Brain microvascular endothelial cell (primary cell): Measurements from ENCODE around the gene BLCAP.
"Not testable (repeated sequence)": the region's sequence is repeated elsewhere in the genome, so short reads cannot be mapped to it uniquely, and the experiment has no call there.

Experiments used
- DNase-seq: peaks from one replicate; pipeline ENCODE4 v3.0.0-alpha.2; 2020
- H3K27ac ChIP-seq: fragments of 250-450 bp; sonication (Bioruptor Pico); 2 replicates; pipeline ENCODE4 v1.5.1; 2020; ENCODE audit warnings: mild to moderate bottlenecking, moderate library complexity
- H3K27me3 ChIP-seq: fragments of 250-450 bp; sonication (Bioruptor Pico); replicated peaks from 2 replicates; pipeline ENCODE4 v1.5.1; 2020; ENCODE audit warnings: mild to moderate bottlenecking
- H3K36me3 ChIP-seq: fragments of 250-450 bp; sonication (Bioruptor Pico); replicated peaks from 2 replicates; pipeline ENCODE4 v1.5.1; 2020; ENCODE audit warnings: mild to moderate bottlenecking
- H3K4me3 ChIP-seq: 2 replicates; pipeline ENCODE4 v1.5.1; 2011; ENCODE audit warnings: low read depth, mild to moderate bottlenecking, control low read depth, low read length, moderate library complexity
- in situ Hi-C: cut with HindIII; loops from 2 replicates; pipeline ENCODE4 v1.10.0; 2017; ENCODE audit warnings: low sequenced_read_pairs, low pct_ligation_motif_present
- TF ChIP-seq, protein P1 (sequence below): IDR thresholded peaks from 2 replicates; pipeline ENCODE4 v1.5.1; 2011; ENCODE audit warnings: low read depth, mild to moderate bottlenecking, moderate library complexity, low read length, control low read depth, inconsistent platforms; ENCODE audit errors: missing control alignments

Gene BLCAP

DNA sequence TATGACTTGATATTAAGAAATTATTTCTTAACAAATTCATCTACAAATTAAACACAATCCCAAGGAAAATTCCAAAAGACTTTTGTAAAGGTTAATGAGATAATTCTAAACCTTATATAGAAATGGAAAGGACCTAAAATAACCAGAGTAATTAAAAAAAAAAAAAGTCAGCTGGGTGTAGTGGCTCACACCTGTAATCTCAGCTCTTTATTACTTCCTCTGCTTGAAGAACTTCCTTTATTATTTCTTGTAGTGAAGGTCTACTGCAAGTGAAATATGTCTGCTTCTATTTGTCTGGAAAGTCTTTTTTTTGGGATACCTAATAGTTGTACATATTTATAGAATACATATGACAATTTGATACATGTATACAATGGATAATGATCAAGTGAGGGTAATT lies 20.2 kb upstream of the BLCAP start:
- Histone ChIP-seq H3K4me3 (no peak overlapping the region), H3K27me3 (peaks cover 2% of the 10 kb centered on the region), H3K36me3 (no peaks in the 10 kb centered on the region), H3K27ac (no peak overlapping the region)
- in situ Hi-C loops, result loop anchor here (25.0 kb wide), 1 partner anchor 286 kb away; the partner anchor contains the start of gene GHRH
- no peak for DNase-seq
- TF ChIP-seq, protein P1, sequence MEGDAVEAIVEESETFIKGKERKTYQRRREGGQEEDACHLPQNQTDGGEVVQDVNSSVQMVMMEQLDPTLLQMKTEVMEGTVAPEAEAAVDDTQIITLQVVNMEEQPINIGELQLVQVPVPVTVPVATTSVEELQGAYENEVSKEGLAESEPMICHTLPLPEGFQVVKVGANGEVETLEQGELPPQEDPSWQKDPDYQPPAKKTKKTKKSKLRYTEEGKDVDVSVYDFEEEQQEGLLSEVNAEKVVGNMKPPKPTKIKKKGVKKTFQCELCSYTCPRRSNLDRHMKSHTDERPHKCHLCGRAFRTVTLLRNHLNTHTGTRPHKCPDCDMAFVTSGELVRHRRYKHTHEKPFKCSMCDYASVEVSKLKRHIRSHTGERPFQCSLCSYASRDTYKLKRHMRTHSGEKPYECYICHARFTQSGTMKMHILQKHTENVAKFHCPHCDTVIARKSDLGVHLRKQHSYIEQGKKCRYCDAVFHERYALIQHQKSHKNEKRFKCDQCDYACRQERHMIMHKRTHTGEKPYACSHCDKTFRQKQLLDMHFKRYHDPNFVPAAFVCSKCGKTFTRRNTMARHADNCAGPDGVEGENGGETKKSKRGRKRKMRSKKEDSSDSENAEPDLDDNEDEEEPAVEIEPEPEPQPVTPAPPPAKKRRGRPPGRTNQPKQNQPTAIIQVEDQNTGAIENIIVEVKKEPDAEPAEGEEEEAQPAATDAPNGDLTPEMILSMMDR, result no peak

DNA sequence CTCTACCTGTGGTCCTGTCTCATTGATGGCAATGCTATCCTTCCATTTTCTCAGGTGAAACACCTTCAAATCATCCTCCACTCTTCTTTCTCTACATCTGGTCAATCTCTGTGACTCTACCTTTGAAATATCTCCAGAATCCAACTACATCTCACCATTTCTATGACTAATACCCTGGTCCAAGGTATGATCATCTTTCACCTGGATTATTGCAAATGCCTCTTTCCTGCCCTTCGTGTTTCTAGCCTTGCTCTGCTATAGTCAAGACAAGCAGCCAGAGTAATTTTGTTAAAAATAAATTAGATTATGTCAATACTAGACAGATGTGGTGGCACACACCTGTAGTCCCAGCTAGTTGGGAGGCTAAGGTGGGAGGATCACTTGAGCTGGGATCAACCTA lies 17.8 kb upstream of the BLCAP start:
- H3K27me3 ChIP-seq, result peaks cover 2% of the 10 kb centered on the region
- H3K36me3 ChIP-seq, result no peaks in the 10 kb centered on the region
- no peak overlapping the region for H3K4me3 ChIP-seq
- DNase-seq, result no peak
- TF ChIP-seq, protein P1, result no peak
- H3K27ac ChIP-seq, result no peak overlapping the region
- in situ Hi-C loops, result loop anchor here (25.0 kb wide), 1 partner anchor 283 kb away; the partner anchor contains the start of gene GHRH

DNA sequence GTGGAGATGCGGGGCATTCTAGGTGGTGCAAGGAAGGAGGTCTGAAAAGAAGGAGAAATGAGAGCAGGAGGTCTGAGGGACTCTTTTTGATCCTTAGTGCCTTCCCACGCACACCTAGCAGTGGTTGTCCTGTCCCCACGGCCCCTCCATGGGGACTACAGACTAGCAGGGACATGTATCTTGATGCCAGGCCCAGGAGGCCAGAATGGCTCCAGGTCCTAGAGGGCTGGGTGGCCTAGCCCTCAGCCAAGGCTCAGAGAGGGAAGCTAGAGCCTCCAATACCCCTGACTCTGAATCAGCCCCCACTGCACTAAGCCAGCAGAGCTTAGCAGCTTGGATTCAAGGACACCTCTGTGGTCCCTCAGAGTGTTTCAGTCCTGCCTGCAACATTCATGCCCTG lies 16.7 kb upstream of the BLCAP start:
- Histone ChIP-seq H3K27me3 (peaks cover 2% of the 10 kb centered on the region), H3K36me3 (no peaks in the 10 kb centered on the region), H3K4me3 (no peak overlapping the region), H3K27ac (no peak overlapping the region)
- in situ Hi-C loops, result loop anchor here (25.0 kb wide), 1 partner anchor 282 kb away; the partner anchor contains the start of gene GHRH
- DNase-seq, result no peak
- TF ChIP-seq, protein P1, result no peak

DNA sequence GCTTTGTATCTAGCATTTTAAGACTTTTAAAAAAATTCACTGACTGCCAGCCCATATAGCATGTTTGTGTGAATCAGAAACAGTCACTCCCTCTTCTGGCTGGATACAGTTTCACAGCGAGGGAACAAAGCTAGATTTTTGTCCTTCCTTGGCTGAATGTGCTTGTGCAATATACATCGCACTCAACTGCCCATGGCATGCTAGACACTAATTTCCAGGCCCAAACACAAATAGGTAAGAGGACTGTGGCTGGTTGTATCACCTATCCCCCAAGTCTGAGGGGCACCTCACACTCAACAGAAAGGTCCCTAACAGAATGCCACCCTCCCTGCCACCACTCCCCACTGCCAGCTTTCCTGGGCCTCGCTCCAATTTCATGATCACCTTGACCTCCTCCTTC lies 16.2 kb upstream of the BLCAP start:
- peak; percentile 41 for DNase-seq
- Histone ChIP-seq H3K27ac (no peak overlapping the region), H3K27me3 (peaks cover 2% of the 10 kb centered on the region), H3K36me3 (no peaks in the 10 kb centered on the region), H3K4me3 (no peak overlapping the region)
- in situ Hi-C loops, result loop anchor here (25.0 kb wide), 1 partner anchor 282 kb away; the partner anchor contains the start of gene GHRH
- TF ChIP-seq, protein P1, result peak; percentile 67

DNA sequence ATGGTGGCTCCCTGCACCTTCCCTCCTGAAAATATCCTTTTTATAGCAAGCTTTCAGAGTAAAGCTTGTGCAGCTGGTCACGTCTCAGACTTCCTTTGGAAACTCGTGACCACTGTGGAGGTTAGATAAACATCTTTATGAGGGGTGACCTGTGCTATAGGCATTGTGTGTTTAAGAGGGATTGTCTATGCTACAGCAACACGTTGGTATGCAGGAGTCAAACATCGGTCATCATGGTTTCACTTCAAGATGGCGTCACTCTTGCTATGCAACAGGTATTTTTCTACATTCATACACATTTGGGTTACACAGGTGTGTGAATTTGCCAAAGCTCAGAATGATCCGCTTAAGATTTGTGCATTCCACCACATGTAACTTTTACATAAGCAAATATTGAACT lies 14.6 kb upstream of the BLCAP start:
- TF ChIP-seq, protein P1, result no peak
- no peak overlapping the region for H3K4me3 ChIP-seq
- no peak overlapping the region for H3K27ac ChIP-seq
- no peaks in the 10 kb centered on the region for H3K36me3 ChIP-seq
- DNase-seq, result peak; percentile 19
- in situ Hi-C loops, result loop anchor here (25.0 kb wide), 1 partner anchor 280 kb away; the partner anchor contains the start of gene GHRH
- H3K27me3 ChIP-seq, result peaks cover 2% of the 10 kb centered on the region

DNA sequence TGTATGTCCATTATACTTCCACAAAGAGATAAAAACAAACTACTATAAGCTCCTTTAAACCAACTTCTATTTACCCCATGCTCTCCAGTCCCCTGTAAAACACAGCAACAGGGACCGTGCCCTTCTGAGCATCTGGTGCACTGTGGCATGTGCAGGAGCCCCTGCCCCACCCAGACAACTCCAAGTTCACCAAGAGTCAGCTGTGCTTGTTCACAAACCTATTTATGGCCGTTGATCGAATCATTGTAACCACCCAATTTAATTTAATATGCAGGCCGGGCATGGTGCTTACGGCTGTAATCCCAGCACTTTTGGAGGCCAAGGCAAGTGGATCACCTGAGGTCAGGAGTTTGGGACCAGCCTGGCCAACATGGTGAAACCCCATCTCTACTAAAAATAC lies 13.7 kb upstream of the BLCAP start:
- H3K27ac ChIP-seq, result no peak overlapping the region
- H3K4me3 ChIP-seq, result no peak overlapping the region
- H3K27me3 ChIP-seq, result peaks cover 2% of the 10 kb centered on the region
- in situ Hi-C loops, result loop anchor here (25.0 kb wide), 1 partner anchor 279 kb away; the partner anchor contains the start of gene GHRH
- no peaks in the 10 kb centered on the region for H3K36me3 ChIP-seq
- TF ChIP-seq, protein P1, result no peak
- DNase-seq, result no peak

DNA sequence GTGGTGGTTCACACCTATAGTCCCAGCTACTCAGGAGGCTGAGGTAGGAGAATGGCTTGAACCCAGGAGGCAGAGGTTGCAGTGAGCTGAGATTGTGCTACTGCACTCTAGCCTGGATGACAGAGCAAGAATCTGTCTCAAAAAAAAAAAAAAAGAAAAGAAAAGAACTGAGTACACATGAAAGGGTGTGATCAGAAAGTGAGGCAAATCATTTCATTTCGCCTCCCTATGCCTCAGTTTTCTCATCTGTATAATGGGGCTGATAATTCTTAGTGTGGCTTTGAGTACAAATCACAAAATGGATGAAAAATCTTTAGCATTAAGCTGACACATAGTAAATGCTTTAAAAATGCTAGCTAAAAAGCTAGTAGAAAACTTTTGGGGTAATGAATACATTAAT lies 13.2 kb upstream of the BLCAP start:
- DNase-seq, H3K4me3 ChIP-seq, H3K27ac ChIP-seq, H3K36me3 ChIP-seq, H3K27me3 ChIP-seq: not testable (repeated sequence)
- in situ Hi-C loops, result loop anchor here (25.0 kb wide), 1 partner anchor 279 kb away; the partner anchor contains the start of gene GHRH
